KMS-11 (cell line): Measurements from ENCODE around the gene ACVR1C.
A peak's percentile ranks its signal among the peaks of the same experiment; 100 is the strongest.

Source experiments
- H2AFZ ChIP-seq: fragments of 200-600 bp; sonication (generic); 2 replicates; pipeline ENCODE4 v1.6.1; 2016; ENCODE audit warnings: antibody characterized with exemption, mixed run types, low read depth
- H3K27ac ChIP-seq: fragments of 200-600 bp; sonication (generic); 2 replicates; pipeline ENCODE4 v1.6.1; 2016; ENCODE audit warnings: mild to moderate bottlenecking, mixed run types
- H3K27me3 ChIP-seq: fragments of 200-600 bp; sonication (generic); 2 replicates; pipeline ENCODE4 v1.6.1; 2017; ENCODE audit warnings: mild to moderate bottlenecking, low read depth, mixed run types, moderate library complexity; ENCODE audit not compliant: insufficient read depth
- H3K36me3 ChIP-seq: fragments of 200-600 bp; sonication (generic); 2 replicates; pipeline ENCODE4 v1.6.1; 2017; ENCODE audit warnings: mild to moderate bottlenecking, mixed run types; ENCODE audit not compliant: insufficient read depth
- H3K4me1 ChIP-seq: fragments of 200-600 bp; sonication (generic); 2 replicates; pipeline ENCODE4 v1.6.1; 2016; ENCODE audit warnings: mild to moderate bottlenecking, low read depth, mixed run types; ENCODE audit not compliant: poor library complexity, severe bottlenecking
- H3K4me2 ChIP-seq: fragments of 200-600 bp; sonication (generic); 2 replicates; pipeline ENCODE4 v1.7.0; 2016; ENCODE audit warnings: mild to moderate bottlenecking, mixed run types
- H3K4me3 ChIP-seq: fragments of 200-600 bp; sonication (generic); IDR thresholded peaks from 2 replicates; pipeline ENCODE4 v1.6.1; 2017; ENCODE audit warnings: low read depth, low read length, mixed read lengths; ENCODE audit not compliant: insufficient read depth
- H3K79me2 ChIP-seq: fragments of 200-600 bp; sonication (generic); 2 replicates; pipeline ENCODE4 v1.6.1; 2016; ENCODE audit warnings: low read depth, mixed run types; ENCODE audit not compliant: insufficient read depth
- H3K9ac ChIP-seq: fragments of 200-600 bp; sonication (generic); 2 replicates; pipeline ENCODE4 v1.6.1; 2016; ENCODE audit warnings: mild to moderate bottlenecking, mixed run types
- H4K20me1 ChIP-seq: fragments of 200-600 bp; sonication (generic); 2 replicates; pipeline ENCODE4 v1.6.1; 2016; ENCODE audit warnings: mild to moderate bottlenecking, mixed run types; ENCODE audit not compliant: insufficient read depth
- TF ChIP-seq, protein P1 (sequence below): fragments of 200-600 bp; sonication (generic); conservative IDR thresholded peaks from 2 replicates; pipeline ENCODE4 v1.6.1; 2017; ENCODE audit warnings: low read depth, mild to moderate bottlenecking, antibody characterized with exemption, low read length, moderate library complexity, mixed read lengths

The ACVR1C gene

GRCh38 chr2:157631861-157632260 lies 3.2 kb upstream of the ACVR1C start:
- no peak overlapping the region for H3K4me3 ChIP-seq
- no peaks in the 10 kb centered on the region for H4K20me1 ChIP-seq
- TF ChIP-seq, protein P1, sequence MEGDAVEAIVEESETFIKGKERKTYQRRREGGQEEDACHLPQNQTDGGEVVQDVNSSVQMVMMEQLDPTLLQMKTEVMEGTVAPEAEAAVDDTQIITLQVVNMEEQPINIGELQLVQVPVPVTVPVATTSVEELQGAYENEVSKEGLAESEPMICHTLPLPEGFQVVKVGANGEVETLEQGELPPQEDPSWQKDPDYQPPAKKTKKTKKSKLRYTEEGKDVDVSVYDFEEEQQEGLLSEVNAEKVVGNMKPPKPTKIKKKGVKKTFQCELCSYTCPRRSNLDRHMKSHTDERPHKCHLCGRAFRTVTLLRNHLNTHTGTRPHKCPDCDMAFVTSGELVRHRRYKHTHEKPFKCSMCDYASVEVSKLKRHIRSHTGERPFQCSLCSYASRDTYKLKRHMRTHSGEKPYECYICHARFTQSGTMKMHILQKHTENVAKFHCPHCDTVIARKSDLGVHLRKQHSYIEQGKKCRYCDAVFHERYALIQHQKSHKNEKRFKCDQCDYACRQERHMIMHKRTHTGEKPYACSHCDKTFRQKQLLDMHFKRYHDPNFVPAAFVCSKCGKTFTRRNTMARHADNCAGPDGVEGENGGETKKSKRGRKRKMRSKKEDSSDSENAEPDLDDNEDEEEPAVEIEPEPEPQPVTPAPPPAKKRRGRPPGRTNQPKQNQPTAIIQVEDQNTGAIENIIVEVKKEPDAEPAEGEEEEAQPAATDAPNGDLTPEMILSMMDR: no peak
- no peak overlapping the region for H2AFZ ChIP-seq
- no peaks in the 10 kb centered on the region for H3K27me3 ChIP-seq
- H3K9ac ChIP-seq: no peak overlapping the region
- H3K4me1 ChIP-seq: peaks cover 10% of the 10 kb centered on the region
- H3K27ac ChIP-seq: no peak overlapping the region
- H3K4me2 ChIP-seq: no peak overlapping the region
- H3K36me3 ChIP-seq: no peaks in the 10 kb centered on the region
- H3K79me2 ChIP-seq: no peaks in the 10 kb centered on the region

- Histone ChIP-seq H3K27ac (no peak overlapping the region), H4K20me1 (no peaks in the 10 kb centered on the region), H3K27me3 (no peaks in the 10 kb centered on the region), H3K36me3 (no peaks in the 10 kb centered on the region), H3K4me1 (peaks cover 17% of the 10 kb centered on the region), H2AFZ (peak overlapping the region; percentile 97), H3K4me3 (peak overlapping the region; percentile 71), H3K79me2 (no peaks in the 10 kb centered on the region), H3K9ac (peak overlapping the region; percentile 45; the same call in 1 of the 2 replicates), H3K4me2 (peak overlapping the region; percentile 75)
- TF ChIP-seq, protein P1: no peak
Observed at GRCh38 chr2:157627594-157628476, 829 bp downstream of the ACVR1C start.

DNA sequence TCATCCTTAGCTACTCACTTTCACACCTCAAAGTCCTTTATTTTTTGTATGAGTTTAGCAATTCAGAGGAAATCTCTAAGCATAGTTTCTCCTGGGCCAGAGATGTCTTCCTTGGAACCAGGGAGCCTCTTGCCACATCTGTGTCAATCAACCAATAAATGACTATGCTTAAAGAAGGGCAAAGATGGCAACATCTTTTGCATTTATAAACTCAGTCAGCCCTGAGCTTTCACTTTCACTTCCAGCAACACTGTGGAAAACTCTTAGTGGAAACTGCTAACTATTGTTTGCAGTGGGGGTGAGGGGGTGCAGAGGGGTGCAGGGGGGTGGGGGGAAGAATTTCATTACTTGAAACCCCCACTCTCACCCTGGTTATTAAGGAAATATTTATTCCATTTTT lies 3.4 kb downstream of the ACVR1C start:
- Histone ChIP-seq H3K27me3 (no peaks in the 10 kb centered on the region), H3K79me2 (no peaks in the 10 kb centered on the region), H3K9ac (no peak overlapping the region), H3K27ac (no peak overlapping the region), H3K36me3 (no peaks in the 10 kb centered on the region), H2AFZ (peak overlapping the region; percentile 19; the same call in 1 of the 2 replicates), H3K4me1 (peaks cover 17% of the 10 kb centered on the region), H3K4me2 (peak overlapping the region; percentile 19; the same call in 1 of the 2 replicates), H3K4me3 (no peak overlapping the region), H4K20me1 (no peaks in the 10 kb centered on the region)
- TF ChIP-seq, protein P1: no peak

DNA sequence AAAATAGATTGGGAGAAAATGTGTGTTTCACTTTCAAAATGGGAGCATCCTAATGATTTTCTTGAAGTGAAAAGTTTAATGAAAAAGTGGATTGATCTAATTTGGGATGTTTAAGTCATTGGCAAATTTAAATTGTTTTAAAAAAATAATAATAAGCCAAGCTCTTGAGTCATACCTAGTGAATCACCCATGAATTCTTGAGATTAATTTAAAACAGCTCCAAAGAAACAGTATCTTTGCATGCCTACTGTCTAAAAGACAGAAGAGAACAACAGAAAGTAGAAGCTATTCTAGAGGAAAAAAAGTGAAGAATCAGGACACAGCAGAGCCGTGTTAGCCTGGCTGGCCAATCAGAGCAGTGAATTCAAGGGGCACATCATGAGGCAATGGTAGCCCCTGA lies 7.7 kb downstream of the ACVR1C start:
- Histone ChIP-seq H3K9ac (no peak overlapping the region), H4K20me1 (no peaks in the 10 kb centered on the region), H3K36me3 (no peaks in the 10 kb centered on the region), H3K4me3 (no peak overlapping the region), H3K4me2 (no peak overlapping the region), H3K27ac (no peak overlapping the region), H3K79me2 (no peaks in the 10 kb centered on the region), H3K4me1 (peaks cover 7% of the 10 kb centered on the region), H3K27me3 (no peaks in the 10 kb centered on the region), H2AFZ (no peak overlapping the region)
- TF ChIP-seq, protein P1: no peak
